ENCODE results near the gene GALNT2.

DNA sequence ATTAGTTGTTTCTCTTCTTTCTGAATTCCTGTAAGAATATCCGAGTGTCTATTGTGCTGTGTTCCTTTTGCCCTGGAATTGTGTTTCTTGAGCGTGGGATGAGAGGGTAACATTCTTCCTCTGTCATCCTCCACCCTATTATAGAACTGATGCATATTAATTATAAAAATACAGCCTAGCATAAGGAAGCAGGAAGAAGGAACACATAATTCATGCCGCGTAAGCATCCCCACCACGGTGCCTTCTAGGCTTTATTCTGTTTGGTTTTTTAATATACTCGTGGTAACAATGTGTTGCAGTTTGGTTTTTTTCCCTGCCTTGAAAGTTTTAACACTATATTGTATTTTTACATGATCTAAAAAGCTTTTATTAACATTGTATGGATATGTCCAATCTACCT lies 65.7 kb downstream of the GALNT2 start:
- TF ChIP-seq FOSL1 (CRISPR knock-in tag; IDR thresholded peaks at IDR 0.05; ENCODE audit: borderline replicate concordance) (no peak), DMAP1 (CRISPR knock-in tag; IDR thresholded peaks at IDR 0.05) (no peak), EP300 (IDR thresholded peaks at IDR 0.05; ENCODE audit: low read depth in 2 of 2, low read length in 2 of 2) (no peak), EP300 (CRISPR knock-in tag; IDR thresholded peaks at IDR 0.05; ENCODE audit: borderline replicate concordance) (no peak), POLR2AphosphoS5 (IDR thresholded peaks at IDR 0.05; ENCODE audit: low read depth, low read length) (no peak), ELF4 (CRISPR knock-in tag; IDR thresholded peaks at IDR 0.05; ENCODE audit: borderline replicate concordance) (no peak)
- TF ChIP-seq, protein P1, sequence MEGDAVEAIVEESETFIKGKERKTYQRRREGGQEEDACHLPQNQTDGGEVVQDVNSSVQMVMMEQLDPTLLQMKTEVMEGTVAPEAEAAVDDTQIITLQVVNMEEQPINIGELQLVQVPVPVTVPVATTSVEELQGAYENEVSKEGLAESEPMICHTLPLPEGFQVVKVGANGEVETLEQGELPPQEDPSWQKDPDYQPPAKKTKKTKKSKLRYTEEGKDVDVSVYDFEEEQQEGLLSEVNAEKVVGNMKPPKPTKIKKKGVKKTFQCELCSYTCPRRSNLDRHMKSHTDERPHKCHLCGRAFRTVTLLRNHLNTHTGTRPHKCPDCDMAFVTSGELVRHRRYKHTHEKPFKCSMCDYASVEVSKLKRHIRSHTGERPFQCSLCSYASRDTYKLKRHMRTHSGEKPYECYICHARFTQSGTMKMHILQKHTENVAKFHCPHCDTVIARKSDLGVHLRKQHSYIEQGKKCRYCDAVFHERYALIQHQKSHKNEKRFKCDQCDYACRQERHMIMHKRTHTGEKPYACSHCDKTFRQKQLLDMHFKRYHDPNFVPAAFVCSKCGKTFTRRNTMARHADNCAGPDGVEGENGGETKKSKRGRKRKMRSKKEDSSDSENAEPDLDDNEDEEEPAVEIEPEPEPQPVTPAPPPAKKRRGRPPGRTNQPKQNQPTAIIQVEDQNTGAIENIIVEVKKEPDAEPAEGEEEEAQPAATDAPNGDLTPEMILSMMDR (CRISPR knock-in tag; IDR thresholded peaks at IDR 0.05), result no peak

Measured in HepG2 (cell line).